Anterior cingulate cortex (tissue), 58 donors: ENCODE results near the gene PTPRH.

Experiments used
- DNase-seq, 58 donors: peaks; one replicate each; lab custom pipeline; 2025; lab: John Stamatoyannopoulos, UW

Gene PTPRH

GRCh38 chr19:55145232-55145631 lies 64.1 kb downstream of the PTPRH start:
- no peak for DNase-seq

DNA sequence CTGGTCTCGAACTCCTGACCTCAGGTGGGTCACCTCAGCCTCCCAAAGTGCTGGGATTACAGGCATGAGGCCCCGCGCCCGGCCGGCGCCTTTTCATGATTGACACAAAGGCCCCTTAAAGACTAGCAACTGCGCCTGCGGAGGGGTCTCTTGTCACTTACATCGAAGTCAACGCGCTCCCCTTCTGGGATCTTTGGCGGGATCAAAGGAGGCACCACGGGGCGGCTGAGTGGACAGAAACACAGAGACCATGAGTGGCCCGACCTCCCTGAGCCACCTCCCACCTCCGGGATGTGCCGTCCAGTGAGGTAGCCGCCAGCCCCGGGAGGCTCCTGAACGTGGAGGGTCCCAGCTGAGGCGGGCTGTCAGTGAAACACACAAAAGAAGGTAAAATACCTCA lies 67.6 kb downstream of the PTPRH start:
- DNase-seq = no peak

- peak in 5 of 58 donors; percentile 2 to 13 (median 4) for DNase-seq
These were observed 71.4 kb downstream of the PTPRH start for GRCh38 chr19:55137915-55138314.

GRCh38 chr19:55136399-55137102 lies 72.8 kb downstream of the PTPRH start:
- DNase-seq = no peak

GRCh38 chr19:55134736-55135135 lies 74.6 kb downstream of the PTPRH start:
- no peak for DNase-seq

GRCh38 chr19:55133639-55134444 lies 75.5 kb downstream of the PTPRH start:
- DNase-seq = no peak

DNA sequence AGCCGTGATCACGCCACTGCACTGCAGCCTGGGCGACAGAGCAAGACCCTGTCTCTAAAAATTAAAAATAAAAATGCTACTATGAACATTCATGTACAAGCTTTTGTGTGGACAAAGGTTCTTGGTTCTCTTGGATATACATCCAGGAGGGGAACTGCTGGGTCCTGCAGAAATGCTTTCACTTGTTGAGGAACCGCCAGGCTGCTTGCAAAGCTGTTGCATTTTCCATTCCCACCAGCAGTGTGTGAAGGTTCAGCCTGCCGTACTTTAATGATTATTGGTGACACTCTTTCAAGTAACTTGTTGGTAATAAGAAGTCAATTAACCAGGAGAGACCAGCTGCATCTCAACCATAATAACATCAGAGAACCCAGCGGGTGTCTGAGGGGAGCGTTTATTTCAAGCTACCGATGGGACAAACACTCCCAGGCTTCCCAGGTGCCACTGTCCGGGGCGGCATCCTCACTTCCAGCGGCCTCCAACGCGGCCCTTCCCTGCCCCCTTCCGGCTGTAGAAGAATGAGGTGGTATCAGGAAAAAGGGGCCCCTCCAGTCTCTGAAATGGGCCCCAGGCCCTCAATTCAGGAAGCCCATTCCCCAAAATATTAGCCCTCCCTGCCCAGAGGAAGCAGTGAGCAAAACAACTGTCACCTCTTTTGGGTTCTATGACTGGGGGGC lies 76.7 kb downstream of the PTPRH start:
- DNase-seq = no peak

- DNase-seq = no peak
These were observed 77.9 kb downstream of the PTPRH start for GRCh38 chr19:55131421-55131820.
